ENCODE results near the gene DYNLT4. TPM values are rescaled to one million over a fixed set of nuclear protein-coding genes. Genes with fewer than 3 reads are reported as not detected.
"Not testable (repeated sequence)": the region's sequence is repeated elsewhere in the genome, so short reads cannot be mapped to it uniquely, and the experiment has no call there.

Gene DYNLT4
- total RNA-seq, 6 experiments from 2014 or later = 0.26 TPM; not detected in 5

DNA sequence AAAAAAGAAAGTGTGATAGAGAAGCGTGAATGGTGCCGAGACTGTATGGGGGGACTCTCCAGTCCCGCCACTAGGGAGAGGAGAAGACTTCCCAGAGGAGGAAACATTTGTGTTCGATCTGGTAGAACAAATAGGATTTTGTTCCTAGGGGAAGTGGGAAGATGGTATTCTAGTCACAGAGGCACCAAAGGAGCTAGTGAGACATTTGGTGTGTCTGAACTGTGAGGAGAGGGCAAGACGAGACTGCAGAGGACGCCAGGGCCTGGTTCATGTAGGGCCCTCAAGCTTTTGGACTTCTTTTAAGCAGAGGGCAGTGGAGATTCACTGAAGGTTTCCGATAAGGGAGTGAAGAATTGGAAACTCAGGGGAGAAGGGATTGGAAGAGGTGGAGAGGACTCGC, 4.1 kb upstream of the DYNLT4 start:
- Histone ChIP-seq H3K4me1 (peaks cover 0 to 51% (median 28%) of the 10 kb centered on the region in 4 donors), H3K27me3 (no peaks in the 10 kb centered on the region), H3K4me3 (no peak overlapping the region), H3K36me3 (no peaks in the 10 kb centered on the region), H3K27ac (peak overlapping the region in 1 of 3 donors; percentile 47), H3K9me3 (no peaks in the 10 kb centered on the region)
- DNase-seq (peak in 1 of 3 donors; percentile 15), ATAC-seq (no peak)
- intact Hi-C loops (cut with DNase I) = no loop called here
- 78% methylated on average over 7 of the region's 8 CpGs for WGBS (ENCODE audit: insufficient coverage, low coverage, low lambda C conversion rate, missing lambda C conversion rate)
- TF ChIP-seq, protein P1, sequence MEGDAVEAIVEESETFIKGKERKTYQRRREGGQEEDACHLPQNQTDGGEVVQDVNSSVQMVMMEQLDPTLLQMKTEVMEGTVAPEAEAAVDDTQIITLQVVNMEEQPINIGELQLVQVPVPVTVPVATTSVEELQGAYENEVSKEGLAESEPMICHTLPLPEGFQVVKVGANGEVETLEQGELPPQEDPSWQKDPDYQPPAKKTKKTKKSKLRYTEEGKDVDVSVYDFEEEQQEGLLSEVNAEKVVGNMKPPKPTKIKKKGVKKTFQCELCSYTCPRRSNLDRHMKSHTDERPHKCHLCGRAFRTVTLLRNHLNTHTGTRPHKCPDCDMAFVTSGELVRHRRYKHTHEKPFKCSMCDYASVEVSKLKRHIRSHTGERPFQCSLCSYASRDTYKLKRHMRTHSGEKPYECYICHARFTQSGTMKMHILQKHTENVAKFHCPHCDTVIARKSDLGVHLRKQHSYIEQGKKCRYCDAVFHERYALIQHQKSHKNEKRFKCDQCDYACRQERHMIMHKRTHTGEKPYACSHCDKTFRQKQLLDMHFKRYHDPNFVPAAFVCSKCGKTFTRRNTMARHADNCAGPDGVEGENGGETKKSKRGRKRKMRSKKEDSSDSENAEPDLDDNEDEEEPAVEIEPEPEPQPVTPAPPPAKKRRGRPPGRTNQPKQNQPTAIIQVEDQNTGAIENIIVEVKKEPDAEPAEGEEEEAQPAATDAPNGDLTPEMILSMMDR (IDR thresholded peaks at IDR 0.05) = no peak

DNA sequence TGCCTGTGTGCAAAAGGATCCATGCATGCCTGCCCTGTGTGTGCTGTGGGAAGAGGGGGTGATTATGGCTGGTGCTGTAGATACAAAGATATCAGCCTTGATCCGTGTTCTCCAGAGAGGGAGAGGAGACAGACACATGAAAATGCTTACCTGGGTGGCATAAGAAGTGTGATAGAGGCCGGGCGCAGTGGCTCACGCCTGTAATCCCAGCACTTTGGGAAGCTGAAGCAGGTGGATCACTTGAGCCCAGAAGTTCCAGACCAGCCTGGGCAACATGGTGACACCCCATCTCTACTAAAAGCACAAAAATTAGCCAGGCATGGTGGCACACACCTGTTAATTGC, 3.6 kb upstream of the DYNLT4 start:
- H3K9me3 ChIP-seq; H3K27me3 ChIP-seq; intact Hi-C loops (cut with DNase I); H3K36me3 ChIP-seq; H3K4me3 ChIP-seq; ATAC-seq: not testable (repeated sequence)
- WGBS (ENCODE audit: insufficient coverage, low coverage, low lambda C conversion rate, missing lambda C conversion rate) = 67% methylated on average over 1 of the region's 4 CpGs
- Histone ChIP-seq H3K4me1 (peaks cover 0 to 53% (median 28%) of the 10 kb centered on the region in 4 donors), H3K27ac (peak overlapping the region in 1 of 3 donors; percentile 96)
- peak in 2 of 3 donors; percentile 19 to 34 for DNase-seq

DNA sequence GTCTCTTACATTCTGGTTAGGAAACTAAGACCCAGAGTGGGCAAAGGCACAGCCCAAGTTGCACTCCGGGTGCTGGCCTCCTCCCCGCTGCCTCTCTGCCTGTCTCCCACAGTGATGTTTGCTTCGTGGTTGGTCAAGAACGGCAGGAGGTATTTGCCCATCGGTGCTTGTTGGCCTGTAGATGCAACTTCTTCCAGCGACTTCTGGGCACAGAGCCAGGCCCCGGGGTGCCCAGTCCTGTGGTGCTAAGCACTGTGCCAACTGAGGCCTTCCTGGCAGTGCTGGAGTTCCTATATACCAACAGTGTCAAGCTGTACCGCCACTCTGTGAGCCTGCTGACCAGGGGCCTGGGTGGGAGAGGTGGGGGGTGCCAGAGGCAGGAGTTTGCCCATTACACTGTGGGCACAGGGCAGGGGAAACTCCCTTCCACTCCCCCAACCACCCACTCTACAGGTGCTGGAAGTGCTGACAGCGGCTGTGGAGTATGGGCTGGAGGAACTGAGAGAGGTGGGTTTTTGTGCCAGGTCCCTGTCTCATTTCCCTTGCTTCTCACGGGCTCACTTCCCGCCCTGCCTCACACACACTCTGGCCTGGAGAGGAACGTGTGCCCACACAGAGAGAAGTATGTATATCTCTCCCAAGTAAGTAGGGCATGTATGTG, 3.1 kb upstream of the DYNLT4 start:
- WGBS (ENCODE audit: insufficient coverage, low coverage, low lambda C conversion rate, missing lambda C conversion rate) = 40% methylated on average over 2 of the region's 12 CpGs
- Histone ChIP-seq H3K9me3 (no peaks in the 10 kb centered on the region), H3K27ac (peak overlapping the region; percentile 29 to 99 (median 96)), H3K4me1 (peaks cover 0 to 53% (median 28%) of the 10 kb centered on the region in 4 donors), H3K4me3 (no peak overlapping the region), H3K27me3 (no peaks in the 10 kb centered on the region), H3K36me3 (peaks cover 0 to 7% (median 0%) of the 10 kb centered on the region in 4 donors)
- DNase-seq = peak; percentile 68 to 74 (median 69)
- no peak for ATAC-seq
- intact Hi-C loops (cut with DNase I) = no loop called here
- TF ChIP-seq, protein P1 (IDR thresholded peaks at IDR 0.05) = no peak

DNA sequence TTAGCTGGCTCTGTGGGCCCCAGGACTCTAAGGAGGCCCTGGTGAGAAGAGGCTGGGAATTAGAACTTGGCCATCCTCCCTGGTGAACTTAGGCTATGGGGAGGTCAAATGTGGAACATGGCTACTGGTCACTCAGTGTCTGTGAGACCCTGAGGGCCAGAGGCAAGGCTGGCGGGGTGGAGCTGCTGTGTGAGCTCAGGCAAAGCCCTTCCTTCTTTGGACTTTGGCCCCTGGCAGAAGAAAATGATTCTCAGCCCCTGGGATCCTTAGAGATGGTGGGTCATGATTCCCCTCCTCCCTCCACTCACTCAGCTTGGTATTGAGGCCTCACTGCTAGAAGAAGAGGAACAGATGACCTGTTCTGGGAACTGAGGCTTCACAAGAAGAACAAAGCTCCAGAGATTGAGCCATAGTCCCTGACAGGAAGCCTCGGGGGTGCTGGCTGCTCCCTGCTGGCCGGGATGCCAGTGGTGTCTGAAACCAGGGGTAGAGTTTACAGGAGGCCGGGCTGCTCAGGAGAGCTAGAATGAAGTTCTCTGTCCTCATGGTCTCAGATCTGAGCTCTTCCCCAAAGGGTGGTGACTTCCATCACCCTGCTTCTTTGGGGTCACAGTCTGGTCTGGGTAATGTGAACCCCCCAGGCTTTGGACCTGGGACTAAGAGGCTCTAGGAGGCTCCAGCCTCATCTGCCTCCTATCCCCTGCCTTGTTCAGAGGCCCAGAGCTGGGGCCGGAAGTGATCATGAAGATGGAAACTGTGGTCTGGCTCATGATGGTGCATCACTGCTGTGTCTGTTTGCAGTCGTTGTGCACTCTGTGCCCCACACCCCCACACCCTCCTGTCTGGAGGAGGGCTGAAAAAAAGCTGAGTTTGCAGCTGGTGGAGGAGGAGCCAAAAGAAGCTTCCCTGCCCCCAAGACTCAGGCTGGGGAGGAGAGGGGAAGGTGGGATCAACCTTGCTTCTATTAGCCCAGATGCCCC, 2.1 kb upstream of the DYNLT4 start:
- WGBS (ENCODE audit: insufficient coverage, low coverage, low lambda C conversion rate, missing lambda C conversion rate) = 29% methylated on average over 4 of the region's 6 CpGs
- DNase-seq = peak in 2 of 3 donors; percentile 59 to 65
- no peaks in the 10 kb centered on the region for H3K9me3 ChIP-seq
- no peaks in the 10 kb centered on the region for H3K27me3 ChIP-seq
- H3K4me1 ChIP-seq = peaks cover 0 to 52% (median 28%) of the 10 kb centered on the region in 4 donors
- H3K4me3 ChIP-seq = peak overlapping the region in 2 of 3 donors; percentile 4 to 26
- intact Hi-C loops (cut with DNase I) = no loop called here
- H3K27ac ChIP-seq = peak overlapping the region; percentile 93 to 99 (median 96)
- H3K36me3 ChIP-seq = peaks cover 0 to 7% (median 1%) of the 10 kb centered on the region in 4 donors
- ATAC-seq = no peak
- TF ChIP-seq, protein P1 (IDR thresholded peaks at IDR 0.05) = no peak
- no peak for TF ChIP-seq POLR2A (IDR thresholded peaks at IDR 0.05)

All from right lobe of liver (tissue), 6 donors.